Mesenteric fat pad (tissue), 1 donor: Measurements from ENCODE around the gene PNRC1. TPM values are rescaled to one million over a fixed set of nuclear protein-coding genes. Genes with fewer than 3 reads are reported as not detected.
"Not testable (repeated sequence)": the region's sequence is repeated elsewhere in the genome, so short reads cannot be mapped to it uniquely, and the experiment has no call there.

Source experiments
- DNase-seq: peaks from one replicate; pipeline ENCODE4 v3.0.0-alpha.2; 2020; ENCODE audit warnings: low spot score
- total RNA-seq: library from RNA; stranded (reverse); fragmentation: NEBNext Ultra II Directional; extraction: Animal tissue kit (Norgen Biotek cat#: 25700); gene quantifications from one replicate; pipeline ENCODE4 v1.2.1, GENCODE V29; 2021
- donor health status: DM: yes; HTN: yes; CAD: no.

PNRC1 gene
- total RNA-seq, 1 donor from 2014 or later, result 265 TPM

DNA sequence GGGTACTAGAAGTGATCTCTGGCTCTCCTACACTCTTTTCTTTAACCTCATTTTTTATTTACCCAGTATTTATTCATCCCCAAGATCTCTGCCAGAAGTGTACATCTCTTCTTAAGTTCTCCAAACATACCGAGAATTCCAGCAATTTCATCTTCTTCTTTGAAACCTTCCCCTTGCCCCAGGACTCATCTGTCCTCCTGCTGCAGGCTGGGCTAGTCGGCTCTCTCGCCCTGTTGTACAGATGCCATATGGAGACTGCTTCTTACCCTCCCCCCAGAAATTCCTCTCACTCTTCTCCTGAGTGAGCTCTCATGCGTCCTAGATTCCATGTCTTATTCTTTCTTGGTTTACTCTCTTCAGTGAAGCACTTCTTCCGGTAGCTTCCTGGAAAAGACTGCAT, 21.9 kb upstream of the PNRC1 start:
- no peak for DNase-seq

- no peak for DNase-seq
These were observed 21.3 kb upstream of the PNRC1 start for GRCh38 chr6:89059227-89059626.

GRCh38 chr6:89063881-89064280, 16.7 kb upstream of the PNRC1 start:
- no peak for DNase-seq

- not testable (repeated sequence) for DNase-seq
These were observed 15.6 kb upstream of the PNRC1 start for GRCh38 chr6:89064931-89065330.

DNA sequence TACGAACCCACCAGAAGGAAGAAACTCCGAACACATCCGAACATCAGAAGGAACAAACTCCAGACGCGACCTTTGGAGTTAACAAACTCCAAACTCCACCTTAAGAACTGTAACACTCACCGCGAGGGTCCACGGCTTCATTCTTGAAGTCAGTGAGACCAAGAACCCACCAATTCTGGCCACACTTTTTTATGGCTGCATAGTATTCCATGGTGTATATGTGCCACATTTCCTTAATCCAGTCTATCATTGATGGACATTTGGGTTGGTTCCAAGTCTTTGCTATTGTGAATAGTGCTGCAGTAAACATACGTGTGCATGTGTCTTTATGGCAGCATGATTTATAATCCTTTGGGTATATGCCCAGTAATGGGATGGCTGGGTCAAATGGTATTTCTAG, 14.4 kb upstream of the PNRC1 start:
- not testable (repeated sequence) for DNase-seq

DNA sequence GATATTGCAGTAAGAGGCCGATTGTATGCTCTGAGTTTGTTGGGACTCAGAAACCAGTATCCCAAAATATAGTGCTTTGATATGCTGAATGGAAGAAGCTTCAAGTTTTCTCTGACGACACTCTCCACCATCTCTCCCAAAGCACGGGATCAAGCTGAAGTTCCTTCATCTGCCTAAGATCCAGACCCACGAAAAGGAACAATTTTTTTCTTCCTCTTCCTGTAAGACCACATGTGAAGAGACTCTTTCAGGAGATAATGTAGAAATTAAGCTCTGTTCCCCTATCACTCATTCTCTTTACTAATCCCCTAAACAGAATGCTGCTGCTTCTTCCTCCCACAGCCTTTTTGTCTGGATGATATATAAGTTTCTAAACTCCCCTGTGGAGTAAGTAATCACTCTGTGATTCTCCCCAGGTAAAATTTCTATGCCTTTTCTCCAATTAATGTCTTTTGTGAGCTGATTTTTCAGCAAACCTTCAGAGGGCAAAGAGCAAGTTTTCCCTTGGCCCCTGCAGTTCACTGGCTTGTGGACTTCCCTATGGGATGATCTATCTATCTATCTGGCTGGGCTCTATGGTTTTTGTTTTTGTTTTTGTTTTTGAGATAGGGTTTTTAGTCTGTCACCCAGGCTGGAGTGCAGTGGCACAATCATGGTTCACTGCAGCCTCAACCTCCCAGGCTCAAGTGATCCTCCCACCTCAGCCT, 13.5 kb upstream of the PNRC1 start:
- no peak for DNase-seq

DNA sequence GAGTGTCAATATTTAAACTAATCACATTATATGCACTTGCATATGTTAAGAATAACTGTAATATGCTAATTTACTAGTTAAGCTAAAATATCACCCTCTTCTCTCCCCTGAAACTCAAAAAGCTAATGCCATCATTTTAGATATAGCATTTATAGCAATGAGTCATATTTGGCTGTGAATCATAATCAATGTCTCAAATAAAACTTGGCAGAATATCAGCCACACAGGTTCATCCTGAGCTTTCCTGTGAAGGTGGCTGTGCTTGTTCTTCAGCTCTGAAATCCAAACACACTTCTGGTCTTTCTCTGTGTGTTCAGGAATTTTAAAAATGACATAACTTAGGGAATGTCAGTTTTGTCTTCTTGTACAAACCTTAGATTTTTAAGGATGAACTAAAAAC, 12.8 kb upstream of the PNRC1 start:
- DNase-seq, result no peak

DNA sequence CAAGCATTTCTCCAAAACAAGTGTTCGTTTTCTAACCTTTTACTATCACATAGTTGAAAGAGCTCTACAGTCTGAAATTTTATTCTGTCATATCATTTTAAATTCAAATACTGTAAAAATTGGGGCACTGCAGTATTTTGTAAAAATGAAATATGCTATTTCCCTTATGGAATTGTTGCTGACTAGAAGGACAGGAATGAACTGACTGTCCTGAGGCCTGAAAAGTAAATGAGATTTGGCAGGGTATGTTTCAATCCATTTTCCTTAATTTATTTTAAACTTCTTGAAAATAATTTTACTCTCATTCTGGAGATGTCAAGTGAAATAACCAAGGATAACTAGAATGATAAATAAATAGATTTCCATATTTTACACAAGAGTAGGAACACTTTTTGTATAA, 11.9 kb upstream of the PNRC1 start:
- DNase-seq, result no peak

DNA sequence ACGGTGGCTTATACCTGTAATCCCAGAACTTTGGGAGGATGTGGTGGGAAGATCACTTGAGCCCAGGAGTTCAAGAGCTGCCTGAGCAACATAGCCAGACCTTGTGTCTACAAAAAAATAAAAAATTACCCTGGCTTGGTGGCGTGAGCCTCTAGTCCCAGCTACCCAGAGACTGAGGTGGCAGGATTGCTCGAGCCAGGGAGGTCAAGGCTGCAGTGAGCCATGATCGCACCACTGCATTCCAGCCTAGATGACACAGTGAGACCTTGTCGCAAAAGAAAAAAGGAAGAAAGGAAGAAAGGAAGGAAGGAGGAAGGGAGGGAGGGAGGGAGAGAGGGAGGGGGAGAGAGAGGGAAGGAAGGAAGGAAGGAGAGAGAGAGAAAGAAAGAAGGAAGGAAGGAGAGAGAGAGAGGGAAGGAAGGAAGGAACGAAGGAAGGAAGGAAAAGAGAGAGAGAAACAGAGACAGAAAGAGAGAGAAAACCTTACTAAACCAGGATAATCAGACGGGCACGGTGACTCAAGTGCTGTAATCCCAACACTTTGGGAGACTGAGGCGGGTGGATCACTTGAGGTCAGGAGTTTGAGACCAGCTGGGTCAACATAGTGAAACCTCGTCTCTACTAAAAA, 10.9 kb upstream of the PNRC1 start:
- DNase-seq, result no peak

- no peak for DNase-seq
These were observed 9.5 kb upstream of the PNRC1 start for GRCh38 chr6:89071036-89071435.

GRCh38 chr6:89073014-89073620, 7.4 kb upstream of the PNRC1 start:
- DNase-seq, result no peak

- no peak for DNase-seq
These were observed 6.7 kb upstream of the PNRC1 start for GRCh38 chr6:89073840-89074239.

DNA sequence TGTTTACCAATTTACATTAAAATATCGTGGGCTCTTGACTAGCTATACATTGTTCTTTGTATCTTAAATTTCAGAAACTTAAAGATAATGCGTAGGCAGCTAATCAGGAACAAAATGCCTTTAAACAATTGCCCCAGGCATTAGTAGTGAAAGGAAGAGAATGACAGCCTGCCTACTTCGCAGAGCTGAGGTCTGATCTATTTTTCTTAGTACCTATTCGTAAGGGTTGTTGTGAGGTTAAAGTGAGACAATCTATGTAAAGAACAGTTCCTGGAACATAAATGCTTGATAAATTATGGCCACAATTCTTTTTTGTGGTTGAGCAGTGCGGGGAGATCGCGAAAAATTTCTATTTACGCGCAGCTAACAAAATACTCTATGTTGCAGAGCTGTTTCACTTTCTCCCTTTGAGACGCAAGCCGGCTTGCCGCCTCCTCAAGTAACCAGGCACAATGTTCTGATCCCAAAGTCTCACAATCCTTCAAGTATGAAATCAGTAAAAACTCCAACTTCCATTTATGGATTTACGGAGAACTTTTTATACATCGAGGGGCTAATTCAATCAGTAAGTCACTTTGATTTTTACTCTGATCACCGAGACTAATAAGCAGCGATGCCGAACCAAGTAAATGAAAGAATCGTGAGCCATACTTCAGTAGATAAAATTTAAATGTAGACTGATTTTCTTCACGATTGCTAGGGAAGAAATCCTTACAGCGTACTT, 878 bp upstream of the PNRC1 start:
- no peak for DNase-seq

- no peak for DNase-seq
These were observed 525 bp downstream of the PNRC1 start for GRCh38 chr6:89081129-89081422.

DNA sequence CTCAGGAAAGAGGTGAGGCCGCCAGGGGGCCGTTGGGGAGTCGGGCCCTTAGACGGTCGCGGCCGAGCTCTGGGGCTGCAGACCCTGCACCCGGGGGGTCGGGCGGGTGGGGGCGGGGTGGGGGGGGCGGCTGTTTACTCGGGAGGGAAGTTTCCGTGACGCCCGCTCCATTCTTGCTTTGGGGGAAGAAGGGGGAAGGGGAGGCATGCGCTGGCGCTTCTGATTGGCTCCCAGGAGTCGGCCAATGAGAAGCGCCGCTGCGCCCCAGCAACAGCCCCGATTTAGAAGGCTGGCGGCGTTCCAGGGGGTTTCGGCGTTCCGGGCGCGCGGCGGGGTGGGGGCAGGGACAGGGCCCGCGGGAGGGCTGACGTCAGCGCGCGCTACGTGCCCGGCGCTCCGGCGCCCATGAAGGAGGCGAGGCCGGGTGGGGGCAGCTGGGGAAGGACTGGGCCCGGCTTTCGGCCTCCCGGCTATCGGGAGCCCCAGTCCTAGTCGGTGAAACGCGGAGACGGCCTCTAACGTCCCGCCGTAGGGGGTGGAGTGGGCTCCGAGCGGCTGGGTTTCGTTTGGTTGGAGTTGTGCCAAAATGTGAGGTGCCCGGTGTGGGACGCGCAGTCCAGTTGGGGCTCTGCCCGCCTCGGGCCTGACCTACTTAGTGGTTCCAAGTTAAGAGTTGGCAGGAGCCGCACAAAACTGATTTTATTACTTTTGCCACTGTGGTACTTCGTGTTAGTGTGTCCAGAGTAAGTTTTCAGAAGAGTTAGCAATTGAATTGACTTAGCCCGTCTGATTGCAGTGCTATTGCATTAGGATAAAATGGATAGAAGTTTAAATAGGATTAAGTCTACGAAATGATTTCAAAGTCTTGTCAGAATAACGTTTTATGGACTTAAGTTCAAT, 1.1 kb downstream of the PNRC1 start:
- DNase-seq, result peak; percentile 100

- DNase-seq, result no peak
These were observed 1.9 kb downstream of the PNRC1 start for GRCh38 chr6:89082486-89082891.

GRCh38 chr6:89084542-89084941, 4.0 kb downstream of the PNRC1 start:
- no peak for DNase-seq

DNA sequence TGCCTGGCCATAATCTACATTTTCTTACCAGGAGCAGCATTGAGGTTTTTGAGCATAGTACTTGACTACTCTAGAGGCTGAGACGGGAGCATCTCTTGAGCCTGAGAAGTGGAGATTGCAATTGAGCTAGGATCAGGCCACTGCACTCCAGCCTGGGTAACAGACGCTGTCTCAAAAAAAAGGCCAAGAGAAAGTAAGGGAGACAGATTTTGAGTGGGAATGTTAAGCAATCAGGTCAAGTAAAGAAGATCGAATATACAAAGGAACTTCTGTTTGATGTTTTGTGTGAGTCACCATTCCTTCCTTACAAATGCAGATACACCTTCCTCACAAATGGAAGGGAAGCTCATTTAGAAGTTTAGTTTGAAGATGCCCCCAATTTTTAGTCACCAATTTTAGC, 4.4 kb downstream of the PNRC1 start:
- DNase-seq, result no peak

DNA sequence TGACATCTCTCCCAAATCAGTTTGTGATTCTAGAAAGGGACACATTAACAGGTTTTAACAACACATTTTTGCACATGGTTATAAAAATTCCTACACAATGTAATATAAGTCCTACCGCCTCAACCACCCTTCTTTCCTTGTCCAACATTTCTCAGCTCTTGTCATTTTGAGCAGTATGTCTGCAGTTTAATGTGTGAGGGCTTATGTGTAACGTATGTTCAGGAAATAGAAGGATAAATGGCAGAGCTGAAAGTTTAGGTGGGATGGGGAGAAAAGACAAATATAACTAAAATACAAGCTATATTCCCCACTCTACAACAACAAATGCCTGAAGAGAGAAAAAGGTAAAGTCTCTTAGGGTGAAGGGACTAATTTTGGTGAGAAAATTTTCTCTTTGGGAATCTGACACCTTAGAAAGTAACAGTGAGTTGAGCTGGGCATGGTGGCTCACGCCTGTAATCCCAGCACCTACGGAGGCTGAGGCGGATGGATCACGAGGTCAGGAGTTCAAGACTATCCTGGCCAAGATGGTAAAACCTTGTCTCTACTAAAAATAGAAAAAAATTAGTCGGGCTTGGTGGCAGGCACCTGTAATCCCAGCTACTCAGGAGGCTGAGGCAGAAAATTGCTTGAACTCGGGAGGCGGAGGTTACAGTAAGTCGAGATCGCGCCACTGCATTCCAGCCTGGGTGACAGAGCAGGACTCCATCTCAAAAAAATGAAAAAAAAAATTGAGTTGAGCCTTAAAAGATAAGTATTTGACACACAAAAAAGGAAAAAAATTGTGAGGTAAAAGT, 5.1 kb downstream of the PNRC1 start:
- DNase-seq, result no peak

- DNase-seq, result no peak
These were observed 7.3 kb downstream of the PNRC1 start for GRCh38 chr6:89087881-89088280.
